Mammary epithelial cell (primary cell): ENCODE measurements around the gene MOCS1.

Source experiments
- EZH2 ChIP-seq: IDR thresholded peaks from 2 replicates; pipeline ENCODE4 v1.6.1; 2012; ENCODE audit warnings: low read length, inconsistent platforms, borderline replicate concordance
- TF ChIP-seq, protein P1 (sequence below), 2 donors: IDR thresholded peaks in 1 of 2; conservative IDR thresholded peaks in 1 of 2; 2 replicates each; pipeline ENCODE4 v1.5.1; 2011 to 2012; ENCODE audit warnings: inconsistent platforms in 2 of 2, low read length in 2 of 2, mild to moderate bottlenecking in 2 of 2, control low read depth in 1 of 2, low read depth in 1 of 2; ENCODE audit not compliant: insufficient read depth in 1 of 2; ENCODE audit errors: extremely low read depth in 1 of 2

DNA sequence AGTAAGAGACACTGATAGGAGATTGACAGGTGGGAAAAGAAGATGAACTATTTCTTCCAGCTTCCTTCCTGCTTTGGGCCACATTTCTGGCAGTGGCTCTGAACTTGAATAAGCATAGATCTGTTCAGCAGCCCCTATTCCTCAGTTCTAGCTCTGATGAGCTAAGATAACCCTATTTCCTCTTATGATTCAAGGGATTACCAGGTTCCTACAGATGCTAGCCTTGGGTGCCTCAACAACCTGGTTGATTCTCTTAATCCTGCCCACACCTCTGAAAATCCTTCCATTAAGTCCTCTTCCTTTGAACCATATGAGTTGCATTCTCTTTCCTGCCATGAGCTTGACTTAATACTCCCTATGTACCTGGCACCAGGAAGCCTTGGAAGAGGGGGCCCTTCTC is 49.8 kb upstream of the MOCS1 start:
- TF ChIP-seq, protein P1, sequence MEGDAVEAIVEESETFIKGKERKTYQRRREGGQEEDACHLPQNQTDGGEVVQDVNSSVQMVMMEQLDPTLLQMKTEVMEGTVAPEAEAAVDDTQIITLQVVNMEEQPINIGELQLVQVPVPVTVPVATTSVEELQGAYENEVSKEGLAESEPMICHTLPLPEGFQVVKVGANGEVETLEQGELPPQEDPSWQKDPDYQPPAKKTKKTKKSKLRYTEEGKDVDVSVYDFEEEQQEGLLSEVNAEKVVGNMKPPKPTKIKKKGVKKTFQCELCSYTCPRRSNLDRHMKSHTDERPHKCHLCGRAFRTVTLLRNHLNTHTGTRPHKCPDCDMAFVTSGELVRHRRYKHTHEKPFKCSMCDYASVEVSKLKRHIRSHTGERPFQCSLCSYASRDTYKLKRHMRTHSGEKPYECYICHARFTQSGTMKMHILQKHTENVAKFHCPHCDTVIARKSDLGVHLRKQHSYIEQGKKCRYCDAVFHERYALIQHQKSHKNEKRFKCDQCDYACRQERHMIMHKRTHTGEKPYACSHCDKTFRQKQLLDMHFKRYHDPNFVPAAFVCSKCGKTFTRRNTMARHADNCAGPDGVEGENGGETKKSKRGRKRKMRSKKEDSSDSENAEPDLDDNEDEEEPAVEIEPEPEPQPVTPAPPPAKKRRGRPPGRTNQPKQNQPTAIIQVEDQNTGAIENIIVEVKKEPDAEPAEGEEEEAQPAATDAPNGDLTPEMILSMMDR (conservative IDR thresholded peaks at IDR 0.05 in 1 of 2, IDR thresholded peaks at IDR 0.05 in 1 of 2; ENCODE audit: extremely low read depth in 1 of 2, insufficient read depth in 1 of 2, low read depth in 1 of 2, low read length in 2 of 2) = no peak
- TF ChIP-seq EZH2 = no peak
